Endothelial cell of umbilical vein (primary cell): ENCODE data around the gene NMBR. TPM values are rescaled to one million over a fixed set of nuclear protein-coding genes. Genes with fewer than 3 reads are reported as not detected.

Experiments used
- BruUV-seq: library from RNA; stranded (reverse); fragments of 400-500 nt; replicated peaks from 2 replicates; lab custom pipeline; 2021; lab: Mats Ljungman, UMichigan
- CTCF ChIA-PET: fragments of 300-600, 350-600 bp; sonication (Branson Sonifier 250); formaldehyde crosslinking; loops from one replicate; lab custom pipeline; 2021; ENCODE audit warnings: antibody characterized with exemption, inconsistent platforms; lab: Charles Lee
- POLR2A ChIA-PET: fragments of 300-600, 350-600 bp; sonication (Branson Sonifier 250); formaldehyde crosslinking; loops from one replicate; lab custom pipeline; 2021; ENCODE audit warnings: antibody characterized with exemption, inconsistent platforms; lab: Charles Lee
- DNase-seq: peaks from one replicate; pipeline ENCODE4 v3.0.0-alpha.2; 2011; ENCODE audit warnings: low read depth, low spot score
- FAIRE-seq: peaks from 2 replicates; lab custom pipeline; 2011; peaks lifted over from hg19 to GRCh38; lab: Jason Lieb, UNC
- H2AFZ ChIP-seq: 2 replicates; pipeline ENCODE4 v1.6.0; 2012; ENCODE audit warnings: low read depth, low read length, control low read depth, inconsistent platforms
- H3K27ac ChIP-seq: 2 replicates; pipeline ENCODE4 v1.5.1; 2011; ENCODE audit warnings: low read depth, mild to moderate bottlenecking, control low read depth, low read length, moderate library complexity; ENCODE audit not compliant: insufficient read depth
- H3K27me3 ChIP-seq, 2 experiments: 2 replicates each; pipeline versions ENCODE4 v1.6.0 to v1.6.1; 2011; ENCODE audit warnings: low read length in 2 of 2, mixed read lengths in 1 of 2; ENCODE audit not compliant: control insufficient read depth in 2 of 2, insufficient read depth in 2 of 2
- H3K36me3 ChIP-seq, 2 experiments: 2 replicates in 1 of 2; 3 replicates in 1 of 2; pipeline ENCODE4 v1.5.1; 2011; ENCODE audit warnings: low read length in 2 of 2, mild to moderate bottlenecking in 1 of 2, moderate library complexity in 1 of 2; ENCODE audit not compliant: control insufficient read depth in 2 of 2, insufficient read depth in 2 of 2; ENCODE audit errors: extremely low read depth in 1 of 2
- H3K4me1 ChIP-seq: 3 replicates; pipeline ENCODE4 v1.5.1; 2011; ENCODE audit warnings: mild to moderate bottlenecking, low read length; ENCODE audit not compliant: control insufficient read depth, insufficient read depth; ENCODE audit errors: extremely low read depth
- H3K4me2 ChIP-seq: 2 replicates; pipeline ENCODE4 v1.6.1; 2011; ENCODE audit warnings: low read length, control low read depth, mixed read lengths; ENCODE audit not compliant: insufficient read depth
- H3K4me3 ChIP-seq, 3 experiments: fragments of 200-600 bp in 1 of 3; sonication (generic), shearing (Covaris generic) in 1 of 3; replicated peaks in 1 of 3; 2 replicates each; pipeline ENCODE4 v1.5.1; 2011 to 2016; ENCODE audit warnings: control low read depth in 3 of 3, low read length in 3 of 3, mild to moderate bottlenecking in 2 of 3, inconsistent platforms in 1 of 3, low read depth in 1 of 3, moderate library complexity in 1 of 3; ENCODE audit not compliant: insufficient read depth in 1 of 3
- H3K79me2 ChIP-seq: 2 replicates; pipeline ENCODE4 v1.6.0; 2012; ENCODE audit warnings: low read length, inconsistent platforms; ENCODE audit not compliant: control insufficient read depth, insufficient read depth
- H3K9ac ChIP-seq: replicated peaks from 2 replicates; pipeline ENCODE3; 2011; ENCODE audit warnings: low read length, control low read depth; ENCODE audit not compliant: insufficient read depth; ENCODE audit errors: extremely low read depth
- H3K9me1 ChIP-seq: replicated peaks from 3 replicates; pipeline ENCODE4 v1.6.0; 2011; ENCODE audit warnings: mild to moderate bottlenecking, low read length; ENCODE audit not compliant: control insufficient read depth, insufficient read depth; ENCODE audit errors: extremely low read depth
- H3K9me3 ChIP-seq: replicated peaks from 2 replicates; pipeline ENCODE4 v1.5.1; 2012; ENCODE audit warnings: low read length, inconsistent platforms; ENCODE audit not compliant: control insufficient read depth, insufficient read depth
- H4K20me1 ChIP-seq: replicated peaks from 2 replicates; pipeline ENCODE3; 2011; ENCODE audit warnings: mild to moderate bottlenecking, low read length; ENCODE audit not compliant: control insufficient read depth, insufficient read depth; ENCODE audit errors: extremely low read depth
- EZH2 ChIP-seq: IDR thresholded peaks from 2 replicates; pipeline ENCODE4 v1.6.1; 2012; ENCODE audit warnings: borderline replicate concordance, low read depth, mild to moderate bottlenecking, moderate library complexity, low read length, inconsistent platforms; ENCODE audit not compliant: severe bottlenecking
- FOS ChIP-seq: IDR thresholded peaks from 2 replicates; pipeline ENCODE4 v1.6.1; 2011; ENCODE audit warnings: mild to moderate bottlenecking, low read length, moderate library complexity, borderline replicate concordance; ENCODE audit not compliant: insufficient read depth
- GATA2 ChIP-seq: IDR thresholded peaks from 2 replicates; pipeline ENCODE4 v1.7.0; 2011; ENCODE audit warnings: low read depth, mild to moderate bottlenecking, moderate library complexity, mixed read lengths, low read length; ENCODE audit not compliant: insufficient read length, insufficient read depth
- JUN ChIP-seq: IDR thresholded peaks from 2 replicates; pipeline ENCODE4 v1.6.1; 2011; ENCODE audit warnings: borderline replicate concordance, low read depth; ENCODE audit not compliant: insufficient read length, insufficient read depth
- MYC ChIP-seq: IDR thresholded peaks from one replicate; pipeline ENCODE4 v1.6.1; 2011; ENCODE audit warnings: mild to moderate bottlenecking, low read depth, low read length
- POLR2A ChIP-seq: IDR thresholded peaks from 2 replicates; pipeline ENCODE4 v1.6.1; 2012; ENCODE audit warnings: low read depth, mild to moderate bottlenecking, control low read depth, low read length
- POLR2AphosphoS5 ChIP-seq: IDR thresholded peaks from 2 replicates; pipeline ENCODE4 v1.6.1; 2012; ENCODE audit warnings: low read depth, mild to moderate bottlenecking, control low read depth, low read length, moderate library complexity; ENCODE audit not compliant: insufficient read depth
- dilution Hi-C: fragments of 300-500 bp; cut with MboI; formaldehyde crosslinking; loops from one replicate; pipeline ENCODE4 v1.15.0; 2019; ENCODE audit warnings: low sequenced_read_pairs; ENCODE audit not compliant: extremely low pct_ligation_motif_present
- intact Hi-C: fragments of 100-400 bp; cut with micrococcal nuclease; formaldehyde crosslinking; loops from one replicate; pipeline ENCODE4 v1.10.0; 2022
- polyA plus RNA-seq, 4 experiments: library from polyadenylated mRNA; depleted of rRNA in 3 of 4; stranded (reverse) in 3 of 4; unstranded in 1 of 4; fragments of >200 nt; gene quantifications; 2 replicates each; pipeline versions ENCODE4 v1.2.1 to v1.2.3, GENCODE V29; 2011 to 2012; ENCODE audit warnings: missing spikeins in 1 of 4
- total RNA-seq: library from RNA; stranded (reverse); gene quantifications from 2 replicates; pipeline ENCODE4 v1.2.3, GENCODE V29; 2021
- TF ChIP-seq, protein P1 (sequence below), 2 donors: IDR thresholded peaks; 1 replicate in 1 of 2; 2 replicates in 1 of 2; pipeline ENCODE4 v1.5.1; 2011; ENCODE audit warnings: low read length in 2 of 2, mild to moderate bottlenecking in 2 of 2, moderate library complexity in 2 of 2, control low read depth in 1 of 2, inconsistent platforms in 1 of 2, low read depth in 1 of 2; ENCODE audit not compliant: insufficient read depth in 1 of 2; ENCODE audit errors: extremely low read depth in 1 of 2
- TF ChIP-seq, protein P2 (sequence below): IDR thresholded peaks from 2 replicates; pipeline ENCODE4 v1.6.1; 2011; ENCODE audit not compliant: insufficient read depth, insufficient read length

NMBR gene
- total and polyA plus RNA-seq, 2 donors (not counting 3 experiments of a cell fraction or from before 2014, with no cell fraction given), result not detected

DNA sequence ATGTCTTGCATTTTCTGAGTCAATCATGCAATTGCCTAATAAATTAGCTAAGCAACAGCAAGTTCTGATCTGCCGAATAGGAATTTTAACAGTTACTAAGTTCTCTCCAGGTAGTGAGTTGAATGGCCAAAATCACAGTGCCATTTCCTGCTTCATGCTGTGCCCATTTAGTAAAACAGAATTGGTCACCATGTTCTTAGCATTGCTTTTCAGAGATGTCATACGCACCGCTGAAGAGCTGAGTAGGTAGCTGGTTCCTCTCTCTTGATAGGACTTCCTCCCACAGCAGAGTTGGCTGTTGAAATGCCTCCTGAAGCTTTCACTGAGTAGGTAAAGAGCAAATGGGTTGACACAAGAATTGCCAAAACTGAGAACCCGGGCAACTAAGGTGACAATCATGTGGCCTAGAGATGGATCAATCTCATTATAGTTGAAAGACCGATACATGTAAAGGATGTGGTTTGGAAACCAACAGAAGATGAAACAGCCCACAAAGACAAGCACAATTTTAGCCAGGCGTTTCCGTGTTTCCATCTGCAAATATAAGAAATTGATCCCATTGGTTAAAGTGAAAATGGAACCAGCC lies 71.3 kb downstream of the NMBR start:
- H3K27ac ChIP-seq, result no peak overlapping the region
- POLR2A ChIA-PET, result no interaction called here
- no peak for FAIRE-seq

More for the DNA sequence above, 71.3 kb downstream of the NMBR start:
- H3K9ac ChIP-seq, result no peak overlapping the region
- H3K27me3 ChIP-seq, result no peaks in the 10 kb centered on the region
- H3K79me2 ChIP-seq, result no peaks in the 10 kb centered on the region
- H3K9me3 ChIP-seq, result no peaks in the 10 kb centered on the region
- DNase-seq, result no peak
- H2AFZ ChIP-seq, result no peak overlapping the region
- dilution Hi-C loops (no loop called here), intact Hi-C loops (no loop called here)
- no peaks in the 10 kb centered on the region for H3K36me3 ChIP-seq
- TF ChIP-seq FOS (no peak), POLR2AphosphoS5 (no peak), EZH2 (no peak), GATA2 (no peak), POLR2A (no peak), MYC (no peak), JUN (no peak)
- TF ChIP-seq, protein P1, sequence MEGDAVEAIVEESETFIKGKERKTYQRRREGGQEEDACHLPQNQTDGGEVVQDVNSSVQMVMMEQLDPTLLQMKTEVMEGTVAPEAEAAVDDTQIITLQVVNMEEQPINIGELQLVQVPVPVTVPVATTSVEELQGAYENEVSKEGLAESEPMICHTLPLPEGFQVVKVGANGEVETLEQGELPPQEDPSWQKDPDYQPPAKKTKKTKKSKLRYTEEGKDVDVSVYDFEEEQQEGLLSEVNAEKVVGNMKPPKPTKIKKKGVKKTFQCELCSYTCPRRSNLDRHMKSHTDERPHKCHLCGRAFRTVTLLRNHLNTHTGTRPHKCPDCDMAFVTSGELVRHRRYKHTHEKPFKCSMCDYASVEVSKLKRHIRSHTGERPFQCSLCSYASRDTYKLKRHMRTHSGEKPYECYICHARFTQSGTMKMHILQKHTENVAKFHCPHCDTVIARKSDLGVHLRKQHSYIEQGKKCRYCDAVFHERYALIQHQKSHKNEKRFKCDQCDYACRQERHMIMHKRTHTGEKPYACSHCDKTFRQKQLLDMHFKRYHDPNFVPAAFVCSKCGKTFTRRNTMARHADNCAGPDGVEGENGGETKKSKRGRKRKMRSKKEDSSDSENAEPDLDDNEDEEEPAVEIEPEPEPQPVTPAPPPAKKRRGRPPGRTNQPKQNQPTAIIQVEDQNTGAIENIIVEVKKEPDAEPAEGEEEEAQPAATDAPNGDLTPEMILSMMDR (IDR thresholded peaks at IDR 0.05; ENCODE audit: extremely low read depth in 1 of 2, insufficient read depth in 1 of 2, low read depth in 1 of 2, low read length in 2 of 2), result no peak
- TF ChIP-seq, protein P2, sequence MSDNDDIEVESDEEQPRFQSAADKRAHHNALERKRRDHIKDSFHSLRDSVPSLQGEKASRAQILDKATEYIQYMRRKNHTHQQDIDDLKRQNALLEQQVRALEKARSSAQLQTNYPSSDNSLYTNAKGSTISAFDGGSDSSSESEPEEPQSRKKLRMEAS, result no peak
- H3K4me2 ChIP-seq, result no peak overlapping the region
- H4K20me1 ChIP-seq, result no peaks in the 10 kb centered on the region
- CTCF ChIA-PET, result interaction anchor here (0.9 to 1.4 kb wide), 2 partner anchors 13 to 86 kb away, joined by 3 to 4 read pairs; no protein-coding TSS in a partner anchor
- H3K4me1 ChIP-seq, result no peaks in the 10 kb centered on the region
- no TSS peak for BruUV-seq
- H3K4me3 ChIP-seq, result no peak overlapping the region
- no peaks in the 10 kb centered on the region for H3K9me1 ChIP-seq
